GM21786 (cell line): ENCODE data around the gene VWA7.

Experiments used
- ATAC-seq: cut with Tn5 transposase; IDR thresholded peaks from one replicate; pipeline ENCODE4 v1.9.1; 2021; ENCODE audit not compliant: unreplicated experiment

Gene VWA7

GRCh38 chr6:31779908-31780307 lies 2.8 kb upstream of the VWA7 start:
- ATAC-seq = no peak

- ATAC-seq = no peak
Observed at GRCh38 chr6:31778999-31779885, 2.1 kb upstream of the VWA7 start.

DNA sequence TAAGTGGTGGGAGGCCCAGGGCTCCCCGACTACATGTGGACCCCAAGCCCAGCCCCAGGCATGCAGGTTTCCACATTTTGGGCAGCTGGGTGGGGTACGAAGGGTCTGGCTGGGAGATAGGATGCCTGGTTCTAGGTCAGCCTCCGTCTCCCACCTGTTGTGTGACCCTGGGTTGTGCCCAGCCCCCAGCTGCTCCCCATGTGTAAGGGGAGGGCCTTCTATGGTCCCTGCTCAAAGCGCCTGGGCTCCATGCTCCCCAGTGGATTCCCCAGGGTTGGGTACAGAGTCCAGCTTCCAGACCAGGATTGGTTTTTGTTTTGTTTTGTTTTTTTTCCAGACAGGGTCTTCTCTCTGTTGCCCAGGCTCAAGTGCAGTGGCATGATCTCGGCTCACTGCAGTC lies 1.1 kb upstream of the VWA7 start:
- no peak for ATAC-seq

GRCh38 chr6:31777667-31778050 lies 531 bp upstream of the VWA7 start:
- no peak for ATAC-seq

GRCh38 chr6:31776485-31776988 lies 591 bp downstream of the VWA7 start:
- no peak for ATAC-seq

DNA sequence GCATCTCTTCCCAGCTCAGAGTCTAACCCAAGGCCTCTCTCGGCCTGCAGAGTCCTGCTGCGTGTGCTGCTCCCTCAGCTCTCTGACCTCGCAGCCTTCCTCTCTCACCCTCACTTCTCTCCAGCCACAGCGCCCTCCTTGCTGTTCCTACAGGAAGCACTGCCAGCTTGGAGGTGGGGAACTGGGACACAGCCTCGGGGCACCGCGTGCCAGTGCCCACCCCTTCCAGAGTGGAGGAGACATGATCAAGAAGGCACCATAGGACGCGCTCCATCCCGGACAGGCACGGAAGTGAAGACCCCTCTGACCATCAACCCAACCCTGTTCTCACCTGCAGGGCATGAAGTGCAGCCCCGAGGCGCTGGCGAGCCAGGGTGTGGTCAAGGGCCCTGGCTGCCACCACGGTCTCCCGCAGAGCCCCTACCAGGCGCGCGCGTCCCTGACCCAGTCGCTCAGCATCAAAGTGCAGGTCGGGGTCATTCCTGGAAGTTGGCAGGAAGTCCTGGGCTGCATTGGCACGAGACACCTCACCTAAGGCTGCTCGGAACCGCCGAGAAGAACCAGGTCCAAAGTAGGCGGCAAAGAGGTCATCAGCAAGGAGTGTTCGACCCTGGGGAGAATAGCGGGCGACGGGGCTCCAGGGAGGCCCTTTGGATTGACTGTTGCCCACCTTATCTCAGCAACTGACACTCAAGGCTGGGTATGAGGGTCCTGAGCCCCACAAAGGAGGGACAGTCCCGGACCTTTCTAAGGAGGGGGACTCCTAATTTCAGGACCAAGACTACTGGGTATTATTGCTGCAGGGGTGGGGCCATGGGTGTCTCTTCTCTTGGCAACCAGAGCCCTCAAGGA lies 1.3 kb downstream of the VWA7 start:
- no peak for ATAC-seq

DNA sequence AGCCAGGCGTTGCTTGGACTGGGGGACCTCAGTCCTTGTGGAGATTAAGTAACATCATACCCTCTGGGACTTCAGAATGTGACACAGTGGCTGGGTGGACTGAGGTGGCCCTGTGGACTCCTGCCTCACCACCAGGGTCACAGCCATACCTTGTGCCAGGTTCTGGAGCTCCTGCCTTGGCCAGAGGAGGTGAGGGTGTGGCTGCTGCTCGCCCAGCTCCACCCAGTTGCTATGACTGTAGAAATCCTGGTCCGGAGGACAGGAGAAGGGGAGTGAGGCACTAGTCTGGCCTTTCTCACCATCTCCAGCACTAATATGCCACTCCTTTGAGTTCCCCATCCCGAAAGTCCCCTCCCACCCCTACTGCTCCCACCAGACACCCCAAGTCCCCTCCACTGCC lies 1.9 kb downstream of the VWA7 start:
- ATAC-seq = no peak

- ATAC-seq = no peak
Observed at GRCh38 chr6:31771992-31772358, 5.2 kb downstream of the VWA7 start.

DNA sequence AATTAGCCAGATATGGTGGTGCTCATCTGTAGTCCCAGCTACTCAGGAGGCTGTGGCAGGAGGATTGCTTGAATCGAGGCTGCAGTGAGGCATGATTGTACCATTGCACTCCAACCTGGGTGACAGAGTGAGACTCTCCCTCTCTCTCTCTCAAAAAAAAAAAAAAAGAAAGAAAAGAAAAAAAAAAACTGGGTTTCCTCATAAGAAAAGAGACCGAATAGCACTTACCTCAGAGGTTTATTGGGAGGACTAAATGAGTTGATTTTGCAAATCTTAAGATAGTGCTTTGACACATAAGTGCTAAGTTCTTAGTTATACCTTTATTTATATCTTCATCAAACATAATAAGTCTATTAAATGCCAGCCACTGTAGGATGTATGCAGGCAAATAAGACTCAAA lies 6.3 kb downstream of the VWA7 start:
- no peak for ATAC-seq

DNA sequence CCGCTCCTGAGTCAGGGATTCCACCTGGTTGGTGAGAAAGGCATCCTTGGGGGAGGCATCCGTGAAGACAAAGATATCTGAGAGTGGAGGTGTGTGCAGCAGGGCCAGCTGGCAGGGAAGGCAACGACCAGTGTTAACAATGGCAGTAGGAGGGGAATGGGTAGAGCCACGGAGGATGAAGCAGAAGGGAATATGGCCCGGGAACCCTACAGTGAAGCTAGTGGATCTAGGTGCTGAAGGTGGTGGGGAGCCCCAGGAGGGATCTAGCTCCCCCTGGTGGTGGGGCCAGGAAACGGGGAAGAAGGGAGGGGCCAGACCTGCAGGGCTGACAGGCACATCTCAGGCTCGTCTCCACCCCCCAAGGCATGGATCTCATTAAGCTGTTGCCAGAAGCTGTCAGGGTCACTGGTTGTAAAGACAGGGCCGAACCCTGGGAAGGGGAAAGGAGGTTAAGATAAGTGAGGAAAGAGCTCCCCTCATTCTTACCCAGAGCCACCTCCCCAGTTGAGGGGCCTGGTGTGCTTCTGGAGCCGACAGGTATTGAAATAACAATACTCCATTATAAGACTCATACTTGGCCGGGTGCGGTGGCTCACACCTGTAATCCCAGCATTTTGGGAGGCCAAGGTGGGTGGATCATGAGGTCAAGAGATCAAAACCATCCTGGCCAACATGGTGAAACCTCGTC lies 7.3 kb downstream of the VWA7 start:
- no peak for ATAC-seq

- ATAC-seq = no peak
Observed at GRCh38 chr6:31768363-31769257, 8.5 kb downstream of the VWA7 start.

- ATAC-seq = no peak
Observed at GRCh38 chr6:31767096-31767645, 10.0 kb downstream of the VWA7 start.

- no peak for ATAC-seq
Observed at GRCh38 chr6:31765910-31766794, 11.0 kb downstream of the VWA7 start.

DNA sequence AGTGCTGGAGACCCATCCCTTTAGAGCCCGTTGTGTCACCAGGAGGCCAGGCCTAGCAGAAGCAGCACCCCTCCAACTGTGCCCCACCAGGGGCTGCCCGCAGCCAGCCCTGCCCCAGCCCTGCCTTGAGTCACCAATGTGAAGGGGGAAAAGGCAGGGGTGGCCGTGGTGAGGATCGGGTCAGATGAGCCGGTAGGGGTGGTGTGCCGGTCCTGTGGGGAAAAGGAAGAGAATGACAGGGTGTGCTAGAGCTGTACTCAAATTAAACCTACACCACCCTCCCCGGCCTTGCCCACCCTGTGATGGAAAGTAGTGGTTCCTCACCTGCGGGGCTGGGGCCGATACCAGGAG lies 11.6 kb downstream of the VWA7 start:
- ATAC-seq = no peak

GRCh38 chr6:31764198-31764597 lies 12.9 kb downstream of the VWA7 start:
- no peak for ATAC-seq

DNA sequence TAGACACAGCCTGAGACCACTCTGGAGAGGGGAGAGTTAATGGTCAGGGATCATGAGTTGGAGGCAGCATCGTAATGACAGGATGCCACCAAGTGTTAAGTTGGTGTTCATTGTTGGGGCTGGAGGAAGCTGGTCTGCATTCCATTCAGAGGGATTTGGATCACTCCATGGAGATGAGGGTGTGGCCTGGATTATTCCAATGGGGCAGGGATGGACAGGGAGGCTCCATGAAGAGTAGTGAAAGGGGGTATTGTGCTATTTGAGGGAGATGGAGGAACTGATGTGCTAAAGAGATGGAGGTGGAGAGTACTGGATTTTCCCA lies 13.5 kb downstream of the VWA7 start:
- ATAC-seq = no peak

DNA sequence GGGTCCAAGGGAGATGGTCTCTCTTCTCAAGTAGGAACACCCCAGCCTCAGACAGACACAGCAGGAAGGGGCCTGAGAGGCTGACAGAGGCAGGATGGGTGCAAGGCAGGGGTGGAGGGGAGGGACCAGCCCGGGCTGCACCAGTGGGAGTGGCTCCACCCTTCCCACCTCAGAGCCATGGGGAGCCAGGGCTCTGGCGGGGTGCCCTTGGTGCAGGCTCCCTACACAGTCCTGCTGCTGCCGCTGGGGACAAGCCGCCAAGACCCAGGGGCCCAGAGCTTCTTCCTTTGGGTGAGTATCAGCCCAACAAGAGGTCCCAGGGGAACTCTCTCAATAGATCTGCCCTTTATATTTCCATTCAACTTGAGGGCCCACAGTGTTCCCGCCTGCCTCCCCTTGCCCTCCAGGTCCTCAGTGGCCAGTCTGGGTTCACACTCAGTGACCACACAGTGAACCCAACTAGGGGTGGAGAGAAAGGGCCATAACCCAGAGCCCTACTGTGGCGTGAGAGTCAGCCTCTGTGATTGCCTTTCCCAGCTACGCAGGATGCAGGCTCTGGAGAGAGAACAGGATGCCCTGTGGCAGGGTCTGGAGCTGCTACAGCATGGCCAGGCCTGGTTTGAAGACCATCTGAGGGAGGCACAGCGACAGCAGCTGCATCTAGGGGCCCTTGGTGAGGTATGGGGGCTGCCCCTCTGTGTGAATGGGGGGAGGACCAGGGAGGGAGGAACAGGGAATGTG lies 14.1 kb downstream of the VWA7 start:
- ATAC-seq = no peak

DNA sequence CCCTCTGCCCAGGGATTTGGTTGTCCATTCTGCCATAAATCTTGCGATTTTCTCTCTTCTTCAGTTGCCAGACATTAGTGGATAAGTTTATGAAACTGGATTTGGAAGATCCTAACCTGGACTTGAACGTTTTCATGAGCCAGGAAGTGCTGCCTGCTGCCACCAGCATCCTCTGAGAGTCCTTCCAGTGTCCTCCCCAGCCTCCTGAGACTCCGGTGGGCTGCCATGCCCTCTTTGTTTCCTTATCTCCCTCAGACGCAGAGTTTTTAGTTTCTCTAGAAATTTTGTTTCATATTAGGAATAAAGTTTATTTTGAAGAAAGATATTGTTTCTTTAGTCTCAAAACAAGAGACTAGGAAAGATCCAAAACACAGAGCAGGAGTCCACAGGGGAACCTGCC lies 14.8 kb downstream of the VWA7 start, which contains the start of gene SAPCD1:
TSS of gene SAPCD1 (plus strand) at position 301 of the 400 bp plus-strand sequence. CDS start 399 bp downstream, outside the sequence.
- no peak for ATAC-seq

DNA sequence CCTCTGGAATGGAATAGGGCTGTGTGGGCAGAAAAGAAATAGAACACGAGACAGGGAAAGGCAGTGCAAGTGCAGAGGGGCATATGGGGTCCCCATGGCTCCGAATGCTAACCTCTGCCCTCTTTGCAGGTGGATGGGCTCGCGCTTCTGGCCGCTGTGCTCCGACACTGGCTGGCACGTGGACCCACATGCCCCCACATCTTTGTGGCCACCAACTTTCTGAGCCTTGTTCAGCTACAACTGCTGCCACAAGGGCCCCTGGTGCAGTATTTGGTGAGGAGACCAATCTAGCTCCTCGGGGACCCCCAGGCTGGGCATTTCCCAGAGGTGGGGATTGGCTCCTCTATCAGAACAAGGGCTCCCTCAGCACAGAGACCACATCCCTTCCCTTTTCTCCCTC lies 15.8 kb downstream of the VWA7 start:
- no peak for ATAC-seq
